ENCODE data around the gene GRIK4.

GRCh38 chr11:120835601-120836228 is 324.2 kb downstream of the GRIK4 start:
- TF ChIP-seq CTCF (conservative IDR thresholded peaks at IDR 0.05) (no peak), EZH2 (IDR thresholded peaks at IDR 0.05; ENCODE audit: low read depth) (no peak)
